GM18502 (cell line): ENCODE data around the gene CERK.

ENCODE experiments used
- ATAC-seq: cut with Tn5 transposase; IDR thresholded peaks from one replicate; pipeline ENCODE4 v1.9.1; 2021; ENCODE audit warnings: mild to moderate bottlenecking; ENCODE audit not compliant: unreplicated experiment, poor library complexity

Gene CERK

DNA sequence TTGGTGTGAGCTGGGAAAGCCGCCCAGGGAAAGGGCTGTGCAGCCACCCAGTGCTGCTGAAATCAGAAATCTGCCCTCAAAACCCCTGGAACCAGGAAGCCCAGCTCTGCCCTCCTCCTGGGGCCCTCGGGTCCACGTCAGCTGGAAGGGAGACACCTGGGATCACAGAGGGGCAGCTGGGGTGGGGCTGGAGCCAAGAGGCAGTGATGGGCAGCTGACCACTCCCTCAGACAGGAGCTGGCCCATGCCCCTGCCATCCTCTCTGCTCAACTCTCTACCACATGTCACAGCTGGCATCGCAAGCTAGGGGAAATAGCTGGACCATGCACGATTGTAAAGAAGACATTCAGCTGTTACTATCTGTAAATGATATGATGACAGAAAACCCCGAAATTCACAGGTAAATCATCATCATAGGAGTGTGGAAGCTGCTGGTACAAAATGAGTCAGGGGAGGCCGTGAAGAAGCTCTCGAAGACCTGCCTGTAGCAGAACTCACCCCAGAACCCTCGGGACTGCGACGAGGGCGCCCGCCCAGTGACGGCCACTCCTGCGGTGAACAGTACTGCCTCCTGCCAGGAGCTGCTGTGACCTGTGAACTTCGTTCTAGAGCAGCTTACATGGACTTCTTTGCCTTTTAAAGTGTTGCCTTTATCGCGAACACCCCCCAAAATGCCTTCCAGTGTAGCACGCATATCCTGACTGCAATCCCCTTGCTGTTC lies 55.9 kb downstream of the CERK start:
- no peak for ATAC-seq

DNA sequence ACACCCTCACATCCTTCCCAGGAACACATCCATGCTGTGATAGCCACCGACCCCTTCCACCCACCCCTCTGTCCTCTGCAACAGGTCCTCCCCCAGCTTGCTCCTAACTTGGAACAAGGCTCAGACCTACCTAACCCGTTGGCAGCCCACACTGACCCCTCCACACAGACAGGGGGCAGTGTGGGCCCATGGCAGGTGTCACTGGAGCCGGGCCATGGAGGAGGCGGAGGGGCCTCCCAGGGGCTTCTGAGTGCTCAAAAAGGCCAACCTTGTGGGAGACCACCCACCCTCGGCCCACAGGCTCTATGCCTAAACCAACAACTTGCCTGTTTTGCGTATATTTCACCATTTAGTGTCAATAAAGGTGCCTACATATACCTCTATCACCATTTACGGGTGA lies 57.0 kb downstream of the CERK start:
- ATAC-seq = no peak

DNA sequence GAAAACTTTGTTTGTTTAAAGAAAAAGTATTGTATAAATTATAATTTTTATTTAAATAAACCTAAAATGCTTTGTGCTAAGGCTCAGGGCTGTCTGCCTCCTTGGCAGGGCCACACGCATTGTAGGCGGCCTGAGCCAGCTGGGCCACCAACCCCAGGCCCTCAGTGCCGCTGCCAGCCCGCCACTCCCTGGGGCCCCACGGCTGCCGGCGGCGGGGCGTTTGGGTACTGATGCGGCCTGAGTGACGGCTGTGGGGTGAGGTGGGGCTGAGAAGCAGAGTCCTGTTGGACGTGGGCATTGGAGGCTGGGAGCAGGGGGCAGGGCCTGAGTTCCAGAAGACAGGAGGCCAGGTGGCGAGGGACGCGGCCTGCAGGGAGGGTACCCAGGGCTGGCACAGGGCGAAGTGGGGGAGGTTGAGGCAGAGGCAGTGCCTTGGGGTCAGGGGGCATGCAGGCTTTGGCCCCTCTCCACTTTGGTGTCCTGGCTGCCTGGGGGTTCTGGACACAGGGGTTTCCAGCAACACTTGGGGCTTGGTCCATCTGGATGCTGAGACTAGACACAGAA lies 58.3 kb downstream of the CERK start:
- ATAC-seq = no peak

DNA sequence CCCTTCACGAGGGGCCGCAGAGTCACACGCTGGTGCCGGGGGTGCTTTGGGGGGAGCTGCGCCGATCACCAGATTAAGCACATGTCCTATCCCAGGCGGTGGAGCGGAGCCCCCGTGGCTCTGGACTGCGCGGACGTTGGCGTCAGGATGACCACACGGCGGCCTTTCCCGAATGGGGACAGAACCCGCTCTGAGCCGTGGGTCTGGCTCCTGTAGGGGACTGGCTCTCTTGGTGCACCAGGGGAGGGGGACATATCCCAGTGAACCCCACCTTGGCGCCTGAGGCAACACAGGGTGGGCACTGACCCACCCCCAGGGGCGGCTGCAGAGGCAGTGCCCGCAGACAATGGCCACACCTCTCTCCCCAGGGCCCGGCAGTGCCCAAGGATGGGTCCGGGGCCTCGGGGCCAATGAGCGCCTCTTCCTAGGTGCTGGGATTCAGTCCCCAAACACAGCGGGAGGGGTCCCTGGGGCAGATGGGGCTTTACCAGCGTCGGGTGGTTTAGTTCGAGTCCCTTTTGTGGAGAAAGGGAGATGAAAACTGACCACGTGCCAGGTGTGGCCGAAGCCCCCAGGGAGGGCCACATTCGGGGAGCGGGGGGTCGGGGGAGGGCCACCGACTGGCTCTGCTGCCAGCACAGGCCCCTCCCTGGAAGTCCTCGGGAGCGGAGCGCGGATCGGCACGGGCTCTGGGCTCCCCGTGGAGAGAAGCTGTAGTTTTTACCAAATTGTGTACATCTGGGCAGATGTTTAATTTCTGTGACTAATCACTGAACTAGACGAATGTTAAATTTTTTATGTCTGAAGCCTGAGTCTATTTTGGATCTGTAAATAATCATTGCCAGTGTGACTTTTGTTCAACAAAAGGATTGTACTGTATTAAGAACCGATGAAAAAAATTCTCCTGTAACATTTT lies 59.0 kb downstream of the CERK start:
- ATAC-seq = no peak

DNA sequence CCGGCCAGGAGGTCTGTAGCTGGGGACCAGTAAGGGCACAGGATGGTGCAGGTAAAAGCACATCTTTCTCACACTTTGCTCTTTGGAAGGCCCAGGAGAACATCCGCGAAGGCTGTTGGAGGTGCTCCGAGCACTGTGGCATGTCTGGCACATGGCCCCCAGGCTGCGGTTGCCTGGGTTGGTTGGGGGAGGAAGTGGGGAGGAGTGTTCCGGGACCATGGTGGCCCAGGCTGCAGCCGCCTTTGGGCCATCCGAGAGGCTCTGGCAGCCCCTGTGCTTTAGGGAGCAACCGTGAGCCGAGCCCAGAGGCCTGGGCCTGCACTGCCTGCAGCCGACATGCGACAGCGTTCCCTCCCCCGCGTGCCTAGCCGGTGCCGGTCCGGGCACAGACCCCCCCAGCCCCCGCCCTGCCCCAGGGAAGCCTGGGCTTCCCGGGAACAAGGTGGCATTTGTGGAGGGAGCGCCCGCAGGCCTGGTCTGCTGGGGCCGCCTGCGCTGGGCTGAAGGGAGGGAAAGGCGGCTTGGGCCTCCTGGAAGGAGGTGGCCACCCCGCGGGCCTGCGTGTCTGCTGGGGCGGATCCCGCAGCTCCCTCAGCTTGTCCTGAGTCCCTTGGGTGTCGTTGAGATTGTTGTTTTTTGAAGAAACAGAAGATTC lies 59.9 kb downstream of the CERK start:
- no peak for ATAC-seq

DNA sequence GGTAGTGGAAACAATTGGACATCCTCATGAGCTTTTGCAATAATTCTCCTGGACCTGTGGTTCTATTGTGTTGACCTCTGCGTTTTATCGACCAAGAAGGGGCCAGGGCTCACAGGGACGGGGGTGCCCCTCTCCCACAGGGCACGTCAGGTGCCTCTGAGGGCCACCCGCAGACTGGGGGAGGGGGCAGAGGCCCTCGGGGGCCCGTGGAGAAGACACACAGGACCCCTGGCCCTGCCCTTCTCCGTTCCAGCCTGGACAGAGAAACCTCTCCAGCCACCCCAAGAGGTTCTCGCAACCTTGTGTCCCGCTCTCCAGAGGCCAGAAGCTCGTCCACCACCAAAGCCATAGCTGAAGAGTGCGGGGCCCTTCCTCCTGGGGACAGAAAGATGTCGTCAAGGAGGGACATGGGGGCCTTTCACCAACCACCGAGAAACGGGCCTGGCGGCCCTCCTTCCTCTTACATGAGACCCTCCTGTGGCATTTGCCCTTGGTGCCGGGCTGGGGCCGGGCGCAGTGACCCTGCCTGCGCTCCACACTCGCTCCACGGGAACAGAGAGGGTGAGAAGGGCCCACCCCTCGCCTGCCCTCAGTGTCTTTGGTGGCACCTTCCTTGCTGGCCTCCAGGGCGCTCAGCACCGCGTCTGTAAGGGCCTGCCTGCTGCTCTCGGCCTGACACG lies 60.6 kb downstream of the CERK start:
- no peak for ATAC-seq

DNA sequence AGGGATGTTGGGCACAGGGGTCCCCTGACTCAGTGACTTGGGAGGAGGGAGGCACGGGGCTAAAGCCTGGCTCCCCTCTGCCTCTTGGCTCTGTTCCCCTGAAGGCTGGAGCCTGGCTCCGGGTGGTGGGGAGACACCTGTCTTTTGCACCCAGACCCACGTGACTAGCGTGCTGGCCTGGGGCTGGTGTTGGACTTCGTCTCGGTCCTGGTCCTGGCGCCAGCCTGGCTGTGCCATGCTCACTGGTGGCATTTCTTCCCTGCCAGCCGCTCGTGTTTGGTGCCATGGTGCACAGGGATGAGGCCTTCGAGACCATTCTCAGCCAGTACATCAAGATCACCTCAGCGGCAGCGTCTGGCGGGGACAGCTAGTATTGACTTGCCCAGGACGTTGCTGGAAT lies 61.2 kb downstream of the CERK start:
- no peak for ATAC-seq

DNA sequence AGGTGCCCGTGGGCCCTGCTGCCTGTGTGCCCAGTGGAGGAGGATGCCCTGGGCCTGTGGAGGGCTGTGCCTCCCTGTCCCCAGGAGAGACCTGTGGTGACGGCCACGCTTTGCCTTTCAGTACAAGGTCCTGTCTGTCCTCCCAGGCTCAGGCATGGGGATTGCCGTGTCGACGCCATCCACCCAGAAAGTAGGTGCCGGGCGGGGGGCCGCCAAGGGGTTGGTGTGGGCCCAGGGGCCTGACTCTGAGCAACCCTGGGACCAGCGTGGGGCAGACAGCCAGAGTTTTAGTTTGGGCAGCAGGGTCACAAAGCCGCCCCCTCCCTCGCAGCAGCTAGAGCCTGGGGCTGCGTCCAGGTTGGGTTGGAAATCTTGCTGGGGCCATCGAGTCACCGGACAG lies 61.6 kb downstream of the CERK start:
- no peak for ATAC-seq

DNA sequence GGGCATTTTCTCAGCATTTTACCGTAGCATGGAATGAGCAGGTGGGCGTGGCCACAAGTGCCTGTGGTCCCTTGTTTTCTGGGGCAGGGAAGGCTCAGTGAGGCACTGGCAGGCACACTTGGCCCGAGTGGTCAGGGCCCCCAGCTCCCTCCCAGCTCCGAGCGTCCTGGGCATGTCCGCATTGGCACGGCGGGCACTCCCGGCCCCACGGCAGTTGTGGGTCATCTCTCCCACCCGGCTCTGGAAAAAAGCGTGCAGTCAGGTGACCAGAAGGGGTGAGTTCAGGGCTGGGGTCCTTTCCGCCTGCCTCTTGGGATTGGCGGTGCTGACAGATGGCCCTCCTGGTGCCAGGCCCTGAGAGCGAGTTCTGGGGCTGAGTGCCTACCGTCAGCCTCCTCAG lies 62.1 kb downstream of the CERK start:
- ATAC-seq = no peak

DNA sequence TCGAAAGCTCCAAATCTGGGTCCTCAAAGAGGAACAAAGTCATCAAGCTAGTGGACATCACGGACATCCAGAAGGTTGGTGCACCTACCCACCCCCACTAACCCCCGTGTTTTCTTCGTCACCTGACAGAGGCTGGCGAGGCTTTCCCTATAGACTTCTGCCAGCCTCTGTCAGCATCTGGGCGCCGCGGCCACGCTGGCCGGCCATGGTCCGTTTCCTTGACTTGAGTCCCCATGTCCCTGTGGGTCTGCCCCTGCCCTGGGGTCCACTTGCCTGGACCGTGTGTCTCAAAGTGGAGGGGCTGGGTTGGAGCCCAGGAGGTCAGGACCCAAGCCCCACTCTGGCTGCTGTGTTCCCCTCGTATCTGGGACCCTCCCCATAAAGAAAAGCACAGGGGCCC lies 62.6 kb downstream of the CERK start:
- ATAC-seq = no peak

DNA sequence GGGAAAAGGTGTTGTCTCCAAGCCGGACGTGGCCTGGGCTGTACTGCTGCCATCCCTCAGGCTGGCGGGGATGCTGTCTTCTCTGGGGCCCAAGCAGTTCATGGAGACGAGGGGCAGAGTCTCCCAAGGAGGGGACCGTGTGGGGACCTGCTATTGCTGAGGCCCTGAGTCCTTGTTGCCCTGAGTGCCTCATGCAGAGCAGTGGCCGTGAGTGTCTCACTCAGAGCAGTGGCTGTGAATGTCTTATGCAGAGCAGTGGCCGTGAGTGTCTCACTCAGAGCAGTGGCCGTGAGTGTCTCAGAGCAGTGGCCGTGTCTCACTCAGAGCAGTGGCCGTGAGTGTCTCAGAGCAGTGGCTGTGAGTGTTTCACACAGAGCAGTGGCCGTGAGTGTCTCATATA lies 63.1 kb downstream of the CERK start:
- no peak for ATAC-seq

DNA sequence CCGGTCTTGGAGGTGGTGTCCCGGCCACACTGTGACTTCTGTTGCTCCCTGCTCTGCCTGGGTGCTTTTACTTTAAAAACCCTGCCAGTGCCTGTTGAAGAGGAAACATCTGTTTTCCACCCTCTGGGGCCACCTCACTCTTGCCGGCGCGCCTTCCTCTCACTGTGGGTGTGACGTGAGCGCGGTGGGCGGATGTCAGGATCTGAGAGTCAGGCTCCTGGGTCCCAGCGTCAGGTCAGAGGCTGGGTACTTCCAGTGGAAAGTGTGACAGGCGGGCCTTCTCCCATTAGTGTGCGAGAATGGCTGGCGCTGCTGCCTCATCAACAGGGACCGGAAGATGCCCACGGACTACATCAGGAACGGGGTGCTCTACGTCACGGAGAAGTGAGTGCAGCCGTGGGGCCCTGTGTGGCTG lies 63.7 kb downstream of the CERK start:
- no peak for ATAC-seq

DNA sequence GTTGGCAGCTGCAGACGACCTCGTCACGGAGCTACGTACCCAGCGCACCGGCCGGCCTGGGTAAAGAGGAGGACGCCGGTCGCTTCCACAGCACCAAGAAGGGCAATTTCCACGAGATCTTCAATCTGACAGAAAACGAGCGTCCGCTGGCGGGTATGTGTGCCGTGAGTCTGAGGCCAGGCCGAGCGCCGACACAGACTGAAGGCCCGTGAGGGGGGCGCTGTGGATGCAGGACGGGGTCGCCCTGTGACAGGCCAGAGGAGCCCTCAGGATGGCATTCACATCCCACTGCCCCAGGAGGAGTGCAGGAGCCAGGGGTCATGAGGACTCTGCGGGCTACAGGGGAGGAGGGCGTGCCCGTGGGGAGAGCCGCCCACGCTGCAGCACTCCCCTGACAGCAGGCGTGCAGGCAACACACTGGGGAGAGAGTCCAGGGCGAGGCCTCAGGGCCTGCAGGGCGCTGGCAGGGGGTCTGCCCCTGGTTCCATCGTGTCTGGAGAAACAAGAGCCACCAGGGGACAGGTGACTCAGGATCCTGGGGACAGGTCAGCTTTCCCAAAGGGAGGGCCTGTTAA lies 64.3 kb downstream of the CERK start:
- ATAC-seq = no peak

DNA sequence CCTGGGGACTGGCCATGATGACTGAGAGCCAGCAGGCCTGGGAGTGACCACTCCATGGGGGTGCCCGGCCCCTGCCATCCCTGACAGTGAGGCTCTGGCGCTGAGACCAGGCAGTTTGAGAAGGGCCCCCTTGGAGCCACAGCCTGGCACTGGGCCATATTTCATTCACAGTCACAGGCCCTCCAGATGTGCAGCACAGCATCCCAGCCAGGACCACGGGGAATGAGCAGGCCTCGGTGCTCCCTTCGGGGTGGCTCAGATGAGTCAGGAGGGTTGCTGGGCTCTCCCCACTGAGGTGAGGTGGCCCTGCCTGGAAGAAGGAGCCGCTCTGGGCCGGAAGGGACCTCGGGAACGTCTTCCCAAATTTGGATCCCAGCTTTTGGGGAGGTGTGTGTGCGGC lies 64.8 kb downstream of the CERK start:
- ATAC-seq = no peak

DNA sequence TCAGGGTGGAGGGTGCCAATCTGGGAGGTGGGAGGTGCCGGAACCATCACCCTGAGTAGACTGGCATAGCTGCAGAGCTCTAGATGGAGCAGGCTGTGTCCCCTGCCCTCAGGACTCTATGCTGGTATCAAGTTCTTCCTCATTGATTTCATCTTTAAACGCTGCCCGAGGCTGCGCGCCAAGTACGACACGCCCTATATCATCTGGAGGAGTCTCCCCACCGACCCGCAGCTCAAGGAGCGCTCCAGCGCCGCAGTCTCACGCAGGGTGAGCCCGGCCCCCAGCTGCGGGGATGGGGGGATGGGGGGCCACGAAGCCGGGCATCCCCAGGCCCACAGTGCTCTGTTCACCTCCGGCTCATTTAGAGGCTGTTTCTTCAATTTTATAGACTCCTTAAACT lies 65.3 kb downstream of the CERK start:
- ATAC-seq = no peak

DNA sequence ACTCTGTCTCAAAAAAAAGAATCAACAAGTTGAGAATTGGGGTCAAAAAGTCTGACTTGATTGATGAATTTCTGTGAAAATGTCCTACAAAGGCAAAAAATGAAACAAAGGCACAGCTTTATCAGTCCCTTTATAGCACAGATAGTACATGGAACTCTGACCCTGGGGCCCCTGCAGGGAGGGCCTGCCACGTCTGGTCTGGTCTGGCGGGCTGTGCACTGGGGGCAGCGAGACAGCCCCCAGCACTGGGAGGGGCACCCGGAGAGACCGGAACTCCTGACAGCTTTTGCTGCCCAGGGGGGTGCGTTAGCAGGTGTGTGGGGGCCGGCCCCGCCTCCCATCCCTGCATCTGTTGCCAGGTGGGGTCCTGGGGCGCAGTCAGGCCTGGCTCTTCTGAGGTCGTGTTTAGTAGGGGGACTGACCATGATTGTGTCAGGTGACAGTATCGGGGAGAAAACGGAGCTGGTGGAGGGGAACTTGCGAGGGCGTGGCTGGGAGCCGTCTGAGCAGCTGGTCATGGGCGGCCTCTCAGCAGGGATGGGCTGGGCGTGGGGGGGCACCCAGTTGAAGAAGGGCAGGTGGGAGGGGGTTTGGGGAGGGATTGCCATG lies 66.1 kb downstream of the CERK start:
- ATAC-seq = no peak

DNA sequence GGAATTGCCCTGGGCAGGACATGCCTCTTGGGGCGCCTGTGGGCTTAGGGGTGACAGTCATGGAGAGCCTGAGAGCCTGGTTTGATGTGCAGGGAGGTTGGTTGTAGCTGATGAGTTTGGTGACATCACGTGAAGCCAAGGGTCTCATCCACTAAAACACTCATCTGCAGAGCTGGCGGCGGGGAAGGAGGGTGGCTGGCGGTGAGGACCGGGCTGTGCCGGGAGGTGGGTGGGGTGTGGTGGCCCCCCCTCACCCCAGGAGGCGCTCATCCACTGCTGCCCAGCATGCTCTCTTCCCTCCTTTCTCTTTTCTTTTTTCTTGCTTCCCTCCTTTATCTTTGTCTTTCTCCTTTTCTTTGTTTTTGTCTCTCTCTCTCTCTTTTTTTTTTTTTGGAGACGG lies 68.9 kb downstream of the CERK start:
- no peak for ATAC-seq

DNA sequence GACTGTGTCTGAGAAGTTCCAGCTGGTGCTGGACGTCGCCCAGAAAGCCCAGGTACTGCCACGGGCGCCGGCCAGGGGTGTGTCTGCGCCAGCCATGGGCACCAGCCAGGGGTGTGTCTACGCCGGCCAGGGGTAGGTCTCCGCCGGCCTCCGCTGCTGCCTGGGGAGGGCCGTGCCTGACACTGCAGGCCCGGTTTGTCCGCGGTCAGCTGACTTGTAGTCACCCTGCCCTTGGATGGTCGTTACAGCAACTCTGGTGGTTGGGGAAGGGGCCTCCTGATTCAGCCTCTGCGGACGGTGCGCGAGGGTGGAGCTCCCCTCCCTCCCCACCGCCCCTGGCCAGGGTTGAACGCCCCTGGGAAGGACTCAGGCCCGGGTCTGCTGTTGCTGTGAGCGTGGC lies 69.9 kb downstream of the CERK start:
- no peak for ATAC-seq

DNA sequence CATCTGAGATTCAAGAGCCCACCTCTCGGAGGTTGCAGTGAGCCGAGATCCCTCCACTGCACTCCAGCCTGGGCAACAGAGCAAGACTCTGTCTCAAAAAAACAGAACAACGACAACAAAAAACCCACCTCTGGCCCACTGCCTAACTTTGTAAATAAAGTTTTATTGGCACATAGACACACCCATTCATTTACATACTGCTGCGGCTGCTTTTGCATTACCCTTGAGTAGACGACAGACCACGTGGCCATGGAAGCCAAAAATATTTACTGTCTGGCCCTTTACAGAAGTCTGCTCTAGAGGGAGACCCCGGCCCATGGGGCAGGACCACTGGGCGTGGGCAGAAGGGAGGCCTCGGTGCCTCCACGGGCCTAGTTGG lies 70.8 kb downstream of the CERK start:
- no peak for ATAC-seq
